H1 (cell line): Measurements from ENCODE around the gene LRRC27. TPM values are rescaled to one million over a fixed set of nuclear protein-coding genes. Genes with fewer than 3 reads are reported as not detected.

Experiments used
- CTCF ChIA-PET: fragments of 300-600 bp; sonication (Branson Sonifier 250); formaldehyde crosslinking; loops from one replicate; lab custom pipeline; 2021; ENCODE audit not compliant: partially characterized antibody; lab: Charles Lee
- POLR2A ChIA-PET: fragments of 300-600 bp; sonication (Branson Sonifier 250); formaldehyde crosslinking; loops from one replicate; lab custom pipeline; 2021; ENCODE audit warnings: inconsistent platforms; ENCODE audit not compliant: partially characterized antibody; lab: Charles Lee
- DNase-seq, 2 experiments: peaks; one replicate each; pipeline versions ENCODE4 v3.0.0 to v3.0.0-alpha.2; 2010 to 2022; ENCODE audit warnings: low spot score in 2 of 2, low read depth in 1 of 2, mixed read lengths in 1 of 2
- FAIRE-seq: peaks from 2 replicates; lab custom pipeline; 2011; peaks lifted over from hg19 to GRCh38; lab: Jason Lieb, UNC
- H2AFZ ChIP-seq: 2 replicates; pipeline ENCODE4 v1.8.1; 2012; ENCODE audit warnings: low read length, inconsistent platforms
- H2AK5ac ChIP-seq: 2 replicates; pipeline ENCODE4 v1.6.1; 2013; ENCODE audit warnings: low read depth, low read length
- H2BK120ac ChIP-seq: replicated peaks from 2 replicates; pipeline ENCODE3; 2013; ENCODE audit warnings: low read depth, low read length, inconsistent platforms
- H2BK12ac ChIP-seq: 2 replicates; pipeline ENCODE4 v1.6.1; 2013; ENCODE audit warnings: low read depth, low read length
- H2BK15ac ChIP-seq: 2 replicates; pipeline ENCODE4 v1.6.1; 2013; ENCODE audit warnings: low read length
- H2BK20ac ChIP-seq: 2 replicates; pipeline ENCODE4 v1.6.1; 2013; ENCODE audit warnings: low read length
- H2BK5ac ChIP-seq: 2 replicates; pipeline ENCODE4 v1.6.1; 2013; ENCODE audit warnings: low read depth, low read length
- H3K14ac ChIP-seq: 2 replicates; pipeline ENCODE4 v1.6.1; 2013; ENCODE audit warnings: inconsistent platforms; ENCODE audit not compliant: insufficient read length
- H3K18ac ChIP-seq: 2 replicates; pipeline ENCODE4 v1.6.1; 2013; ENCODE audit warnings: low read length; ENCODE audit errors: extremely low read depth
- H3K23ac ChIP-seq: 2 replicates; pipeline ENCODE4 v1.6.1; 2013; ENCODE audit warnings: inconsistent platforms; ENCODE audit not compliant: insufficient read length
- H3K23me2 ChIP-seq: 2 replicates; pipeline ENCODE4 v1.6.1; 2013; ENCODE audit warnings: low read depth, low read length
- H3K27ac ChIP-seq: 2 replicates; pipeline ENCODE4 v1.6.1; 2011; ENCODE audit warnings: low read depth, low read length, inconsistent platforms
- H3K27me3 ChIP-seq, 4 experiments: replicated peaks in 1 of 4; 1 replicate in 1 of 4; 2 replicates in 3 of 4; pipeline versions ENCODE4 v1.6.1 to v1.8.1; 2011 to 2013; ENCODE audit warnings: low read length in 3 of 4, mild to moderate bottlenecking in 3 of 4, inconsistent platforms in 2 of 4, mixed read lengths in 2 of 4, moderate library complexity in 1 of 4; ENCODE audit not compliant: control insufficient read depth in 3 of 4, insufficient read depth in 3 of 4; ENCODE audit errors: extremely low read depth in 1 of 4
- H3K36me3 ChIP-seq, 4 experiments: 2 replicates each; pipeline versions ENCODE4 v1.6.1 to v1.8.1; 2011 to 2013; ENCODE audit warnings: mild to moderate bottlenecking in 4 of 4, low read length in 3 of 4, moderate library complexity in 2 of 4, control low read depth in 1 of 4, inconsistent platforms in 1 of 4; ENCODE audit not compliant: insufficient read depth in 4 of 4, control insufficient read depth in 2 of 4
- H3K4ac ChIP-seq: replicated peaks from 2 replicates; pipeline ENCODE3; 2013; ENCODE audit warnings: low read length, low read depth, mixed read lengths, inconsistent platforms; ENCODE audit not compliant: insufficient read length
- H3K4me1 ChIP-seq, 4 experiments: replicated peaks in 1 of 4; 1 replicate in 1 of 4; 2 replicates in 3 of 4; pipeline versions ENCODE4 v1.6.1 to v1.8.1; 2011 to 2013; ENCODE audit warnings: low read length in 3 of 4, inconsistent platforms in 2 of 4, mixed read lengths in 1 of 4; ENCODE audit not compliant: insufficient read depth in 4 of 4, control insufficient read depth in 3 of 4
- H3K4me2 ChIP-seq, 2 experiments: 2 replicates each; pipeline versions ENCODE4 v1.6.1 to v1.8.1; 2011 to 2013; ENCODE audit warnings: low read depth in 2 of 2, low read length in 2 of 2, control low read depth in 1 of 2, inconsistent platforms in 1 of 2, mild to moderate bottlenecking in 1 of 2; ENCODE audit not compliant: insufficient read depth in 1 of 2
- H3K4me3 ChIP-seq, 4 experiments: fragments of 200-600, 300-600 bp in 1 of 4; sonication (generic), shearing (Covaris generic), sonication (Bioruptor Twin) in 1 of 4; 2 replicates each; pipeline versions ENCODE4 v1.5.1 to v1.8.1; 2011 to 2016; ENCODE audit warnings: low read length in 4 of 4, low read depth in 3 of 4, control low read depth in 2 of 4, inconsistent platforms in 2 of 4, mild to moderate bottlenecking in 2 of 4, mixed read lengths in 1 of 4, moderate library complexity in 1 of 4; ENCODE audit not compliant: insufficient read depth in 2 of 4; ENCODE audit errors: extremely low read depth in 1 of 4
- H3K56ac ChIP-seq: replicated peaks from 2 replicates; pipeline ENCODE3; 2013; ENCODE audit warnings: low read depth, mild to moderate bottlenecking, mixed read lengths, low read length, inconsistent platforms; ENCODE audit not compliant: insufficient read length
- H3K79me1 ChIP-seq: 2 replicates; pipeline ENCODE4 v1.6.1; 2013; ENCODE audit warnings: low read depth, low read length, control low read depth
- H3K79me2 ChIP-seq, 2 experiments: 2 replicates each; pipeline versions ENCODE4 v1.6.1 to v1.8.1; 2012 to 2013; ENCODE audit warnings: low read length in 2 of 2, mild to moderate bottlenecking in 2 of 2, inconsistent platforms in 1 of 2; ENCODE audit not compliant: insufficient read depth in 2 of 2, control insufficient read depth in 1 of 2
- H3K9ac ChIP-seq, 4 experiments: replicated peaks in 1 of 4; 1 replicate in 1 of 4; 2 replicates in 3 of 4; pipeline versions ENCODE4 v1.6.1 to v1.8.1; 2011 to 2013; ENCODE audit warnings: low read depth in 3 of 4, low read length in 3 of 4, control low read depth in 2 of 4, mild to moderate bottlenecking in 2 of 4, moderate library complexity in 2 of 4, inconsistent platforms in 1 of 4; ENCODE audit errors: extremely low read depth in 1 of 4
- H3K9me3 ChIP-seq, 2 experiments: 2 replicates each; pipeline versions ENCODE4 v1.6.1 to v1.8.1; 2012 to 2013; ENCODE audit warnings: mild to moderate bottlenecking in 2 of 2, moderate library complexity in 2 of 2, control low read depth in 1 of 2, inconsistent platforms in 1 of 2, low read depth in 1 of 2, low read length in 1 of 2, mixed read lengths in 1 of 2; ENCODE audit not compliant: insufficient read depth in 2 of 2
- H4K20me1 ChIP-seq, 2 experiments: replicated peaks in 1 of 2; 2 replicates each; pipeline versions ENCODE3 to v1.8.1; 2011 to 2013; ENCODE audit warnings: inconsistent platforms in 2 of 2, low read length in 2 of 2, mild to moderate bottlenecking in 1 of 2; ENCODE audit not compliant: insufficient read depth in 2 of 2, control insufficient read depth in 1 of 2
- H4K5ac ChIP-seq: 2 replicates; pipeline ENCODE4 v1.6.1; 2013; ENCODE audit warnings: low read length, low read depth, mixed read lengths, inconsistent platforms; ENCODE audit not compliant: insufficient read length
- H4K8ac ChIP-seq: 2 replicates; pipeline ENCODE4 v1.8.0; 2013; ENCODE audit warnings: mild to moderate bottlenecking, moderate library complexity, low read length, inconsistent platforms; ENCODE audit not compliant: insufficient read depth; ENCODE audit errors: extremely low read depth
- H4K91ac ChIP-seq: replicated peaks from 2 replicates; pipeline ENCODE3; 2013; ENCODE audit warnings: low read length, mixed read lengths, inconsistent platforms; ENCODE audit not compliant: insufficient read length
- ATF2 ChIP-seq: IDR thresholded peaks from 2 replicates; pipeline ENCODE4 v1.6.1; 2012; ENCODE audit warnings: low read length, inconsistent platforms
- CTBP2 ChIP-seq: IDR thresholded peaks from 2 replicates; pipeline ENCODE4 v1.7.0; 2011; ENCODE audit warnings: borderline replicate concordance, mild to moderate bottlenecking, moderate library complexity, mixed read lengths, low read length; ENCODE audit not compliant: insufficient read depth, insufficient read length
- JUN ChIP-seq: IDR thresholded peaks from 2 replicates; pipeline ENCODE4 v1.6.1; 2011; ENCODE audit warnings: low read depth, mild to moderate bottlenecking, improper control_type of control experiment, low read length
- SUZ12 ChIP-seq: fragments of 200-600 bp; sonication (generic); IDR thresholded peaks from 2 replicates; pipeline ENCODE4 v1.6.1; 2012; ENCODE audit warnings: mild to moderate bottlenecking, inconsistent platforms, low read length, moderate library complexity, mixed read lengths
- TEAD4 ChIP-seq: IDR thresholded peaks from 2 replicates; pipeline ENCODE4 v1.6.1; 2012; ENCODE audit warnings: low read depth, low read length, inconsistent platforms, mixed read lengths
- WGBS, 2 experiments: shearing (Covaris generic) in 1 of 2; methylation state at CpG; one replicate each; pipeline versions ENCODE4 v1.1.6 to v1.1.7; 2013 to 2015; ENCODE audit warnings: low lambda C conversion rate in 2 of 2, mixed read lengths in 2 of 2, inconsistent platforms in 1 of 2, low coverage in 1 of 2, missing lambda C conversion rate in 1 of 2; ENCODE audit not compliant: insufficient replicate concordance in 2 of 2, insufficient coverage in 1 of 2, insufficient read length in 1 of 2; ENCODE audit errors: extremely low coverage in 1 of 2, missing lambda C conversion rate in 1 of 2; 5-methylcytosine and 5-hydroxymethylcytosine counted together
- polyA plus RNA-seq, 7 experiments: library from polyadenylated mRNA; depleted of rRNA in 3 of 7; stranded (reverse) in 5 of 7; unstranded in 2 of 7; fragments of >200 nt in 5 of 7; fragments of 200-250 nt in 2 of 7; gene quantifications; 1 replicate in 5 of 7; 2 replicates in 1 of 7; 4 replicates in 1 of 7; pipeline versions ENCODE4 v1.2.1 to v1.2.3, GENCODE V29; 2011 to 2013; ENCODE audit warnings: missing spikeins in 2 of 7, mixed read lengths in 2 of 7
- total RNA-seq: library from RNA; stranded (reverse); fragmentation: NEBNext Ultra II Directional; extraction: Animal tissue kit (Norgen Biotek cat#: 25700); gene quantifications from 2 replicates; pipeline ENCODE4 v1.2.1, GENCODE V29; 2021

LRRC27 gene
- total and polyA plus RNA-seq, 2 of the 8 experiments (the other 6 are each of a cell fraction or from before 2014, with no cell fraction given) = 1.2 to 3.8 TPM

DNA sequence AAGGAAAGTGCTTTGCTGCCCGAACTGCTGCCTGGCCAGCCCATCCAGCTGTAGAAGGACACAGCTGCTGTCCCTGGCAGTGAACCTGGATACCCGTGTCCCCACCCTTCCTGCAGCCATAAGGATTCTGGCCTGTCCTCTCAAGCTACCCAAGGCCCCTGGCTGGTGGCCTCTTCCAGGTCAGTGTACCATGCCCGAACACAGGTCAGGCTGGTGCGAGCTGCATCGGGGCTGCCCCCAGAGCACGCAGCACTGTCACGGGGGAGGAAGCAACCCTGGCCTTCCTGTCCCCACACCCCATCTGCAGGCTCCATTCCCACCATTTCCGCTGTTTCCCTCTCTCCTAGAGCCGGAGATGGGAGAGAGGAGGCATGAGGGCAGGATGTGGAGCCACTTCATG lies 34.5 kb downstream of the LRRC27 start:
- no peaks in the 10 kb centered on the region; a peak in 1 of 8 replicates for H3K36me3 ChIP-seq
- H3K27me3 ChIP-seq = peaks cover 0 to 2% (median 0%) of the 10 kb centered on the region in 4 experiments; a peak in 1 of 7 replicates
- H3K23ac ChIP-seq = no peak overlapping the region
- no peak overlapping the region for H2BK20ac ChIP-seq
- no peak overlapping the region for H2BK15ac ChIP-seq
- no peaks in the 10 kb centered on the region for H3K79me1 ChIP-seq
- H3K9me3 ChIP-seq = peaks cover 0 to under 1% of the 10 kb centered on the region in 2 experiments; a peak in 1 of 4 replicates
- H4K5ac ChIP-seq = no peak overlapping the region
- H3K18ac ChIP-seq = no peak overlapping the region
- H3K23me2 ChIP-seq = peaks cover 7% of the 10 kb centered on the region; the same call in 1 of the 2 replicates
- 0 out of 2 replicates have a peak overlapping the region, but pooled peaks have one; percentile 3 for H2BK12ac ChIP-seq
- H3K56ac ChIP-seq = no peak overlapping the region
- H3K4me3 ChIP-seq = no peak overlapping the region
- H3K9ac ChIP-seq = no peak overlapping the region; a peak in 1 of 7 replicates
- DNase-seq (no peak), FAIRE-seq (no peak)
- H3K4ac ChIP-seq = no peak overlapping the region
- H4K20me1 ChIP-seq = peaks cover 0 to 5% of the 10 kb centered on the region in 2 experiments
- peak overlapping the region; percentile 66; the same call in 1 of the 2 replicates for H4K8ac ChIP-seq
- H3K79me2 ChIP-seq = no peaks in the 10 kb centered on the region
- H2BK120ac ChIP-seq = no peak overlapping the region
- no peak overlapping the region for H4K91ac ChIP-seq
- no peak overlapping the region for H3K14ac ChIP-seq
- CTCF ChIA-PET = interaction anchor here (0.6 to 1.1 kb wide), 3 partner anchors 17 to 278 kb away, joined by 3 read pairs; no protein-coding TSS in a partner anchor
- no peak overlapping the region for H2BK5ac ChIP-seq
- no peak for TF ChIP-seq JUN
- TF ChIP-seq SUZ12 = no peak
- TF ChIP-seq ATF2 = no peak
- TF ChIP-seq CTBP2 = no peak
- no peak for TF ChIP-seq TEAD4
- POLR2A ChIA-PET = no interaction called here
- no peak overlapping the region for H2AFZ ChIP-seq
- no peak overlapping the region for H2AK5ac ChIP-seq
- WGBS, 2 experiments = 90% methylated on average over 8 of the region's 9 CpGs; no CpG with 5 or more reads in 1 of the 2 experiments
- H3K4me1 ChIP-seq = peaks cover 0 to 7% (median 1%) of the 10 kb centered on the region in 4 experiments; a peak in 3 of 7 replicates
- no peak overlapping the region for H3K4me2 ChIP-seq
- H3K27ac ChIP-seq = no peak overlapping the region
